Effector memory CD8-positive, alpha-beta T cell (primary cell): ENCODE data around the gene MARK3.

Experiments used
- ATAC-seq: fragments of 150-1000 bp; cut with Tn5 transposase; replicated peaks from 2 replicates; pipeline ENCODE4 v1.10.0; 2021; ENCODE audit warnings: mild to moderate bottlenecking, moderate library complexity
- DNase-seq, 3 experiments: peaks; one replicate each; pipeline ENCODE4 v3.0.0; 2021
- H3K27ac Mint-ChIP-seq, 2 donors: one replicate each; pipeline ENCODE4 v1.8.0; 2022; ENCODE audit warnings: mild to moderate bottlenecking in 2 of 2, mixed read lengths in 2 of 2, moderate library complexity in 2 of 2
- H3K27me3 Mint-ChIP-seq, 2 donors: one replicate each; pipeline ENCODE4 v1.8.0; 2022; ENCODE audit warnings: mixed read lengths in 2 of 2
- H3K36me3 Mint-ChIP-seq: one replicate; pipeline ENCODE4 v1.8.0; 2022; ENCODE audit warnings: mild to moderate bottlenecking, moderate library complexity, mixed read lengths; ENCODE audit not compliant: insufficient read depth
- H3K4me1 Mint-ChIP-seq, 2 donors: one replicate each; pipeline ENCODE4 v1.8.0; 2022; ENCODE audit warnings: low read depth in 2 of 2, mixed read lengths in 2 of 2
- H3K4me3 Mint-ChIP-seq, 2 donors: one replicate each; pipeline ENCODE4 v1.8.0; 2022; ENCODE audit warnings: mild to moderate bottlenecking in 2 of 2, mixed read lengths in 2 of 2, moderate library complexity in 2 of 2
- H3K9me3 Mint-ChIP-seq, 2 donors: one replicate each; pipeline ENCODE4 v1.8.0; 2022; ENCODE audit warnings: mixed read lengths in 2 of 2

Gene MARK3

GRCh38 chr14:103393070-103393469 is 7.9 kb downstream of the MARK3 start:
- no peak for ATAC-seq
- Mint-ChIP-seq H3K4me3 (peak overlapping the region in 1 of 2 donors; percentile 41), H3K36me3 (peaks cover 3% of the 10 kb centered on the region), H3K9me3 (no peaks in the 10 kb centered on the region), H3K27me3 (no peaks in the 10 kb centered on the region), H3K27ac (peak overlapping the region in 1 of 2 donors; percentile 29), H3K4me1 (peaks cover 39 to 54% of the 10 kb centered on the region in 2 donors)
- no peak for DNase-seq

DNA sequence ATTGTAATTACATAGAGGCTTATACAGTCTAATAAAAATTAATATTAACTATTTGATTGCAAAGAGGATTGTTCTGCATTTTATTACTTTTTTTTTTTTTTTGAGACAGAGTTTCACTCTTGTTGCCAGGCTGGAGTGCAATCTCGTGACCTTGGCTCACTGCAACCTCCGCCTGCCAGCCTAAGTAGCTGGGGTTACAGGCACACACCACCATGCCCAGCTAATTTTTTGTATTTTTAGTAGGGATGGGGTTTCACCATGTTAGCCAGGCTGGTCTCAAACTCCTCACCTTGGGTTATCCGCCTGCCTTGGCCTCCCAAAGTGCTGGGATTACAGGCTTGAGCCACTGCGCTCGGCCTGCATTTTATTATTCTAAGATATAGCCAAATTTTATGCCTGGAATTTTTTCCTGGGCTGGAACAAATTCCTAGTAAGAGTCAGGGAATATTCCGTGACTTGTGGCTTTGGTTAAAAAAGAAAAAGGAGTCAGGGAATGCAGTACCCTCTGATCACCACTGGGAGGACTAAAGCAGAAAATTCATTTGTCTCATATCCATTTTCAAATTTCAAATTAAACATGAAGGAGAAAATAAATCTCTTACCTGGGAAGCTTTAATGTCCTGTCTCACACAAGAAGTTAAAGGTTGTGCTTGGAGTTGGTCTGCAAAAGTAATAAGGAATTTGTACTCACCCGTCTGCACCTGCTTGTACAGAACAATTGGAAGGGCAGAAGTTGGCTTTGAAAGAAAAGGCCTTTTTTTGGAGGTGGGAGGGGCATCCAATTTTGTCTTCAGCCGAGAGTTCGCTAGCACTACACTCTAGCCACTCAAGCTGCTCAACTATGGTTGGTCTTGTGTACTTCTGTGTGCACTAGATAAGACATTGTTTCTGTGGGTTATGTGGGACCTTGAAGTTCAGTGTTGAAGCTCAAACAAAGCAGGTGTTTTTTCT is 8.7 kb downstream of the MARK3 start:
- Mint-ChIP-seq H3K36me3 (peaks cover 3% of the 10 kb centered on the region), H3K4me3 (peak overlapping the region; percentile 31 to 37), H3K27me3 (no peaks in the 10 kb centered on the region), H3K27ac (peak overlapping the region in 1 of 2 donors; percentile 64), H3K9me3 (no peaks in the 10 kb centered on the region), H3K4me1 (peaks cover 37 to 53% of the 10 kb centered on the region in 2 donors)
- ATAC-seq (peak; percentile 24), DNase-seq (no peak)

- DNase-seq (no peak), ATAC-seq (peak; percentile 43)
- peak overlapping the region; percentile 2 to 43 for H3K4me3 Mint-ChIP-seq
These were observed 10.0 kb downstream of the MARK3 start for GRCh38 chr14:103395244-103395643.

DNA sequence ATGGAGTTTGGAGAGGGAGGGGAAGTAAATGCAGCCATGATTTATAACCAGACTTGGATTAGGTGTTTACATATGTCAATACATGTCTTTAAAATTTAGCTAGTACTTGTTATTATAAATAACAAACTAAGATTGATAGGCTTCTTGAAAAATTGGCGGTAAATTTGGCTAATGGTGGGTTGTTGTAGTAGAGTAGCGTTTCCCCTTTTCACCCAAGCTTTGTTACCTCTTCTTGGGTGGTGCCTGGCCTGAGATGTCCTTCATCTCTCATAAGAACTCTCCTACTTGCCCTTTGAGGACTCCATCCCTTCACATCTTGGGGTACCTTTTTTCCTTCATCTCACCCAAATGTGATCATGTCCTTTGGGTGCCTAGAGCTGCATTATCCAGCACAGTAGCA is 11.2 kb downstream of the MARK3 start:
- no peaks in the 10 kb centered on the region for H3K9me3 Mint-ChIP-seq
- peaks cover 7% of the 10 kb centered on the region for H3K36me3 Mint-ChIP-seq
- H3K4me1 Mint-ChIP-seq, result peaks cover 45 to 71% of the 10 kb centered on the region in 2 donors
- H3K27ac Mint-ChIP-seq, result peak overlapping the region; percentile 53 to 62
- no peak for ATAC-seq
- no peaks in the 10 kb centered on the region for H3K27me3 Mint-ChIP-seq
- H3K4me3 Mint-ChIP-seq, result peak overlapping the region in 1 of 2 donors; percentile 43
- DNase-seq, result no peak

More at GRCh38 chr14:103395244-103395643, 10.0 kb downstream of the MARK3 start:
- no peaks in the 10 kb centered on the region for H3K9me3 Mint-ChIP-seq
- H3K36me3 Mint-ChIP-seq, result no peaks in the 10 kb centered on the region
- H3K27me3 Mint-ChIP-seq, result no peaks in the 10 kb centered on the region
- H3K27ac Mint-ChIP-seq, result peak overlapping the region in 1 of 2 donors; percentile 49
- H3K4me1 Mint-ChIP-seq, result peaks cover 39 to 59% of the 10 kb centered on the region in 2 donors

DNA sequence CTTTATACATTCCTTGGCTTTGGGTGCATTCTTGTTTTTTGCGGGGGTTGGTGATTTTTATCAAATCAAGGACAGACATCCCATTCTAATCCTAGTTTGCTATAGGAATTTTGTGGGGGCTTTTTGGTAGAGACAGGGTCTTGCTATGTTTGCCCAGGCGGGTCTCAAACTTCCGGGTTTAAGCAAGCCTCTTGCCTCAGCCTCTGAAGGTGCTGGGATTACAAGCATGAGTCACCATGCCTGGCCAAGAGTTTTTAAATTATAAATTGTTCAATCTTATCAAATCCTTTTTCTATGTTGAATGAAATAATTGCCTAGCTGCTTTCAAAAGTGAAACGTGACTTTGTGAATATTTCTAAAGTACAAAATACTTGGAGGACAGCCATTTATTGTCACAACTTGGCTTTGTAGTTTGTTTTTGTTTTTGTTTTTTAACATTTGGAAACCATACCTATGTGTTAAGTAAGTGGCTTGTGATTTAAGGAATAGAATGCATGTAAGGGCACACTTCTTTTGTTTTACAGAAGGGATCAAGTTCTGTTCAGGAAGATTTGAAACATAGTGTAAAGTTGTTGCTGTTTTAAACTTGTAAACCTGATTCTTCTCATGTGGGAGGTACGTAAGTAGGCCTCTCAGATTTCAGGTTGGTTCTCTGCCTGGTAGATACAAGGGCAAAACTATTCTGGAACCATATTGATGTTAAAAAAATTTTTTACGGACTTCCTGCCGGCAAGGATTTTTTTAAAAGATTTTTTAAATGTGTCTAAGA is 13.4 kb downstream of the MARK3 start:
- Mint-ChIP-seq H3K4me3 (peak overlapping the region in 1 of 2 donors; percentile 16), H3K4me1 (peaks cover 48 to 79% of the 10 kb centered on the region in 2 donors), H3K27me3 (no peaks in the 10 kb centered on the region), H3K27ac (peak overlapping the region; percentile 6 to 22), H3K9me3 (no peaks in the 10 kb centered on the region), H3K36me3 (peaks cover 7% of the 10 kb centered on the region)
- ATAC-seq (no peak), DNase-seq (no peak)

DNA sequence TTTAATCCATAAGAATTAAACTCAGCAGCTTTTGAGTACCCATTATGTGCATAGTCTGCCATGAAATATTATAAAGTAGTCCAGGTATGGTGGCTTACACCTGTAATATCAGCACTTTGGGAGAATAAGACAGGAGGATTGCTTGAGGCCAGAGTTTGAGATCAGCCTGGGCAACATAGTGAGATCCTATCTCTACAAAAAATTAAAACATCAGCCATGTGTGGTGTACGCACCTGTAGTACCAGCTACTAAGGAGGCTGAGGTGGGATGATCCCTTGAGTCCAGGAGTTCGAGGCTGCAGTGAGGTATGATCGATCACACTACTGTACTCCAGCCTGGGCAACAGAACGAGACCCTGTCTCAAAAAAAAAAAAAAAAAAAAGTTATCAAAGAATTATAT is 15.3 kb downstream of the MARK3 start:
- DNase-seq, result no peak
- no peak for ATAC-seq
- Mint-ChIP-seq H3K27ac (peak overlapping the region in 1 of 2 donors; percentile 17), H3K9me3 (no peaks in the 10 kb centered on the region), H3K36me3 (peaks cover 12% of the 10 kb centered on the region), H3K27me3 (no peaks in the 10 kb centered on the region), H3K4me3 (peak overlapping the region; percentile 15 to 42), H3K4me1 (peaks cover 44 to 78% of the 10 kb centered on the region in 2 donors)

DNA sequence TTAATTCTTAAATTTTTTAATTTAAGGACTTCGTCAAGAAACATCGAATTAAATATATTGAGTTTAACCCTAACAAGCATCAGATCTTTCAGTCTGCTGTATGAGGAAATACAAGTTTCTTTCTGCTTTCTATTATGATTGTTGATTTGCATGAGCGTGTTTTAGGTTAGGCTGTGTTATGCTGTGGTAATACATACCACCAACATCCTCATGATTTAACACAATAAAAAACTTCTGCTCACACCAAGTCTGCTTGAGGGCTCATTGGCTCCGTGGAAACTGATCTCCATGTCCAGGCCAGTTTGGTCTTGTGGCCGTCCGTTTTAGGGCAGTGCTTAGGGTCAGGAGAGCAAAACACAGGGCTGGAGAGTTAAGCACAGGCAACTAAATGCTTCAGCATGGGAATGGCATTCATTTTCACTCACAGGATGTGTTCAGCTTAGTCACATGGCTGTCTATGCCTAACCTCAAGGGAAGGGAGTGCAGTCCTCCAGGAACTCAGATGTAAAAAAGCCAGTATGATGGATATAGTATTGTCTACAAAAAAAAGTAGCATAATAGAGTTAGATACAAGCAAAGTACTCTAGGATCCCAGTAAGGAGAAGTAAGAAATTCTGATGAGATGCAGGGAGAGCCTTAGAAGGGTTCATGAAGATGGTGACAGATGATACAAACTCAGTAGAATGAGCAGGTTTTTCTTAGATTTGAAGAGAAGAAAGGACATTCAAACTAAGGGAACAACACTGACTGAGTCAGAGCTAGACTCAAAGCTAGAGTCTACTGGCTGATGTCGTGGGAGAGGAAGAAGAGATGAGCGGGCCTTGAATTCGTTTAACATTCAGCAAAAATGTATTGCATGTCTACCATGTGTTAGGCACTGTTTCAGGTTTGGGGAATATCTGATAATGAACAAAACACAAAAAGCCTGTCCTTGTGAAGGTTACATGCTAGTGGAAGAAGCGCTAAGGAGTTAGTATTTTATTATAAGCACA is 16.3 kb downstream of the MARK3 start:
- DNase-seq (no peak), ATAC-seq (peak; percentile 58)
- Mint-ChIP-seq H3K9me3 (no peaks in the 10 kb centered on the region), H3K27ac (peak overlapping the region in 1 of 2 donors; percentile 17), H3K36me3 (peaks cover 22% of the 10 kb centered on the region), H3K4me1 (peaks cover 35 to 68% of the 10 kb centered on the region in 2 donors), H3K27me3 (no peaks in the 10 kb centered on the region), H3K4me3 (peak overlapping the region; percentile 22 to 42)

GRCh38 chr14:103402695-103403094 is 17.5 kb downstream of the MARK3 start:
- Mint-ChIP-seq H3K4me1 (peaks cover 33 to 60% of the 10 kb centered on the region in 2 donors), H3K27ac (peak overlapping the region in 1 of 2 donors; percentile 17), H3K9me3 (no peaks in the 10 kb centered on the region), H3K4me3 (peak overlapping the region in 1 of 2 donors; percentile 30), H3K36me3 (peaks cover 33% of the 10 kb centered on the region), H3K27me3 (no peaks in the 10 kb centered on the region)
- ATAC-seq (no peak), DNase-seq (no peak)

- no peaks in the 10 kb centered on the region for H3K9me3 Mint-ChIP-seq
- DNase-seq, result no peak
- ATAC-seq, result no peak
- H3K36me3 Mint-ChIP-seq, result peaks cover 44% of the 10 kb centered on the region
- peak overlapping the region; percentile 35 to 50 for H3K4me3 Mint-ChIP-seq
- H3K27ac Mint-ChIP-seq, result peak overlapping the region; percentile 37 to 84
- H3K27me3 Mint-ChIP-seq, result no peaks in the 10 kb centered on the region
- peaks cover 28 to 57% of the 10 kb centered on the region in 2 donors for H3K4me1 Mint-ChIP-seq
These were observed 19.1 kb downstream of the MARK3 start for GRCh38 chr14:103404032-103404918.

DNA sequence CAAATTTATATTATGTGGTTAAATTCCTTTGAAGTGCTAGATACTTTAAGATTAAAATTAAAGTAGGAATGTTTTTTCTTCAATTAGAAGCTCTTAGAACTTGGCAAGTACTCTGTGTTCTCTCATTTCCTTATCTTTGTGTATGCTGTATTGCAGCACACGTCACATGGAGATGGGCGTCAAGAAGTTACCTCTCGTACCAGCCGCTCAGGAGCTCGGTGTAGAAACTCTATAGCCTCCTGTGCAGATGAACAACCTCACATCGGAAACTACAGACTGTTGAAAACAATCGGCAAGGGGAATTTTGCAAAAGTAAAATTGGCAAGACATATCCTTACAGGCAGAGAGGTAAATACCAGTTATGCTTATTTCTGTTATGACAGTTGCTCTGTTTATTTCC is 19.7 kb downstream of the MARK3 start:
- Mint-ChIP-seq H3K36me3 (peaks cover 45% of the 10 kb centered on the region), H3K4me1 (peaks cover 27 to 56% of the 10 kb centered on the region in 2 donors), H3K27me3 (no peaks in the 10 kb centered on the region), H3K4me3 (no peak overlapping the region), H3K9me3 (no peaks in the 10 kb centered on the region), H3K27ac (no peak overlapping the region)
- DNase-seq (no peak), ATAC-seq (no peak)

DNA sequence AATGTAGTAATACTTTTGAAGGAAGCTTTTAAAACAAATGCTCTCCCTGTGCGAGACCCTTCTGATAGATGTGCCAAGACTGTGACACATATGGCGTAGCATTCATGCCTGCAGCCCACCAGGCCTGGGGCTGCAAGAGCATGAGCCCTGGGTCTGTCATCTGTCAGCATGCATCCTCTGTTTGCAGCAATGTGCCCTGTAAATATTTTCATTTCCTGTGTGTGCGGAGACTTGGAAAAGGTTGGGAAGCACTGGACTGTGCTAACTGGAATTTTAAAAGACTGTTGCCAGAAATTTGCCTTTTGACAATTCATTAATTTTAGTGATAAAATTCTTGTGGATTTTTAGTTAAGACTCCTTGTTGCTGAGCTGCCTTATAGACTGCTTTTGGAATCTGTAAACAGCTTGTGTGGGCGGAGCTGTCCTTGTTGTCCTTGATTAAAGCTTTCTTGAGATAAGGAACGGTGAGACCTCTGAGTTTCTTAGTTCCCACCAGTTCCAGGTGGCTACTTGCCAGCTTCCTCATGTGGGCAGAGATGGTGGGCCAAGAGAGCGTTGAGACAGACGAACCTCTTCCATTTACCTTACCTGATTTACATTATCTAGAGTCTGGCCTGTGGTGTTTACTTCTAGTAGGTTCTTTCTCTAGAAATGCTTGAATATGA is 23.4 kb downstream of the MARK3 start:
- H3K4me3 Mint-ChIP-seq, result no peak overlapping the region
- H3K27me3 Mint-ChIP-seq, result no peaks in the 10 kb centered on the region
- H3K9me3 Mint-ChIP-seq, result no peaks in the 10 kb centered on the region
- H3K27ac Mint-ChIP-seq, result no peak overlapping the region
- peaks cover 70% of the 10 kb centered on the region for H3K36me3 Mint-ChIP-seq
- H3K4me1 Mint-ChIP-seq, result peaks cover 13 to 37% of the 10 kb centered on the region in 2 donors
- DNase-seq (no peak), ATAC-seq (no peak)
